Ecto neural progenitor cell (in vitro differentiated cells): Measurements from ENCODE around the gene TRIM65.

Experiments used
- DNase-seq: peaks from one replicate; pipeline ENCODE4 v3.0.0-alpha.2; 2018; ENCODE audit warnings: low spot score

The TRIM65 gene

GRCh38 chr17:75896415-75897159 is at the start of gene TRIM65:
Gene TRIM65, minus strand, starts transcription at chr17:75896951. Its CDS starts 14 bp downstream, at chr17:75896937.
- peak; percentile 93 for DNase-seq

- no peak for DNase-seq
Observed at GRCh38 chr17:75945211-75945610, 48.5 kb upstream of the TRIM65 start.

GRCh38 chr17:75943491-75943890 is 46.7 kb upstream of the TRIM65 start:
- no peak for DNase-seq

GRCh38 chr17:75942473-75942872 is 45.7 kb upstream of the TRIM65 start:
- no peak for DNase-seq

- DNase-seq = no peak
Observed at GRCh38 chr17:75941442-75941819, 44.7 kb upstream of the TRIM65 start.

- DNase-seq = peak; percentile 99
Observed at GRCh38 chr17:75940727-75941441, 44.1 kb upstream of the TRIM65 start, which contains the start of gene FBF1. Gene FBF1, minus strand, starts transcription at chr17:75941042. Its CDS starts 2,893 bp downstream, at chr17:75938149.

- DNase-seq = no peak
Observed at GRCh38 chr17:75937652-75938051, 40.9 kb upstream of the TRIM65 start.

GRCh38 chr17:75933808-75934207 is 37.1 kb upstream of the TRIM65 start:
- no peak for DNase-seq

- DNase-seq = no peak
Observed at GRCh38 chr17:75932852-75933251, 36.1 kb upstream of the TRIM65 start.

- DNase-seq = no peak
Observed at GRCh38 chr17:75931062-75931461, 34.3 kb upstream of the TRIM65 start.

- DNase-seq = no peak
Observed at GRCh38 chr17:75927286-75927922, 30.7 kb upstream of the TRIM65 start.

GRCh38 chr17:75926456-75926855 is 29.7 kb upstream of the TRIM65 start:
- DNase-seq = no peak

- no peak for DNase-seq
Observed at GRCh38 chr17:75925912-75926311, 29.2 kb upstream of the TRIM65 start.

GRCh38 chr17:75925103-75925502 is 28.4 kb upstream of the TRIM65 start:
- DNase-seq = no peak

GRCh38 chr17:75922963-75923874 is 26.5 kb upstream of the TRIM65 start:
- DNase-seq = no peak

GRCh38 chr17:75922173-75922961 is 25.6 kb upstream of the TRIM65 start:
- DNase-seq = no peak

GRCh38 chr17:75921596-75921995 is 24.8 kb upstream of the TRIM65 start:
- no peak for DNase-seq

GRCh38 chr17:75920045-75920560 is 23.4 kb upstream of the TRIM65 start:
- DNase-seq = no peak

GRCh38 chr17:75919611-75920010 is 22.9 kb upstream of the TRIM65 start:
- DNase-seq = no peak

GRCh38 chr17:75917917-75918445 is 21.2 kb upstream of the TRIM65 start:
- no peak for DNase-seq
